Esophagus muscularis mucosa (tissue), 3 donors: ENCODE measurements around the gene ANTKMT.

Experiments
- CTCF ChIP-seq, 3 experiments: fragments of 200-600 bp in 2 of 3; fragments of 450-650 bp in 1 of 3; sonication (generic) in 2 of 3; IDR thresholded peaks; one replicate each; pipeline ENCODE4 v1.5.1; 2017 to 2019; ENCODE audit warnings: antibody characterized with exemption in 3 of 3, mild to moderate bottlenecking in 2 of 3, moderate library complexity in 1 of 3
- POLR2AphosphoS5 ChIP-seq, 2 donors: sonication (generic); formaldehyde crosslinking; IDR thresholded peaks; one replicate each; pipeline ENCODE4 v1.6.1; 2017; ENCODE audit warnings: antibody characterized with exemption in 2 of 2

DNA sequence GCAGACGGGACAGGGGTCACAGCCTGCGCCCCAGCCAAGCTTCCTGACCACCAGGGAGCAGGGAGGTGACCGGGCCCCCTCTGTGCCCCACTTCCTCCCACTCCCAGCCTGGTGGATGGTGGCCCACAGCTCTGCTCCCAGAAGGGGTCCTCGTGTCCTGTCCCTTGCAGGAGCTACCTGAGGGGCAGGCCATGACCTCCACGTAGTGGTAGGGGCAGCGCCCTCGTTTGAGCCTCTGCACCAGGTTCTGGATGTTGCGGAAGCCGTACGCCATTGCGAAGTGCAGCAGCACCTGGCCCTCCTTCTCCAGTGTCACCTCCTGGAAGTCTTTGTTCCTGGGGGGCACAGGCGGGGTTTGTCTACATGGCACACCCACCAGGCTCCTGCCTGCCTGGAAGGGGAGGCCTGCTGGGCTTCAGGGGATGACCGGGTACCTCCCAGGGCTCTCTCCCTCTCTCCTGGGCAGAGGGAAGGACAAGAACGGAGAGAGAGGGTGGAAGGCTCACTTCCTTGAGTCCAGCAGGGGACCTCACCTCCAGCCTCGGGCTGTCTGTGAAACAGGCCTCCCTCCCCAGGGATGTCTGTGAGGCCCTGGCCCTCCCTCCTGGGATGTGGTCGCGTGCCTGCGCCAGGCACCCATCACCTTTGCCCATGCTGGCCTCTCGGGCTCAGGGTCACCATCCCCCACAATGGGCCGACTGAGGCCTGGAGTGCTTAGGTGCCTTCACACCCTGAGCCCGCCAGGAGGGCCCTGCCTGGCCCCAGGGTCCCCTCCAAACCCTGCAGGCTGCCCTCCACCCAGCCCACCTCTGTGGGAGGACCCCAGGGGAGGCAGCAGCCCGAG is 9.9 kb downstream of the ANTKMT start:
- TF ChIP-seq CTCF (IDR thresholded peaks at IDR 0.05) (no peak), POLR2AphosphoS5 (IDR thresholded peaks at IDR 0.05) (no peak)
